Fibroblast of lung (primary cell): ENCODE data around the gene TJP3.

ENCODE experiments used
- EZH2 ChIP-seq: IDR thresholded peaks from 2 replicates; pipeline ENCODE4 v1.5.1; 2012; ENCODE audit warnings: low read length, control low read depth, mild to moderate bottlenecking; ENCODE audit errors: missing control alignments
- TF ChIP-seq, protein P1 (sequence below), 2 donors: IDR thresholded peaks in 1 of 2; conservative IDR thresholded peaks in 1 of 2; 1 replicate in 1 of 2; 2 replicates in 1 of 2; pipeline ENCODE4 v1.5.1; 2011 to 2012; ENCODE audit warnings: low read length in 2 of 2, control low read depth in 1 of 2, inconsistent platforms in 1 of 2, low read depth in 1 of 2, mild to moderate bottlenecking in 1 of 2

DNA sequence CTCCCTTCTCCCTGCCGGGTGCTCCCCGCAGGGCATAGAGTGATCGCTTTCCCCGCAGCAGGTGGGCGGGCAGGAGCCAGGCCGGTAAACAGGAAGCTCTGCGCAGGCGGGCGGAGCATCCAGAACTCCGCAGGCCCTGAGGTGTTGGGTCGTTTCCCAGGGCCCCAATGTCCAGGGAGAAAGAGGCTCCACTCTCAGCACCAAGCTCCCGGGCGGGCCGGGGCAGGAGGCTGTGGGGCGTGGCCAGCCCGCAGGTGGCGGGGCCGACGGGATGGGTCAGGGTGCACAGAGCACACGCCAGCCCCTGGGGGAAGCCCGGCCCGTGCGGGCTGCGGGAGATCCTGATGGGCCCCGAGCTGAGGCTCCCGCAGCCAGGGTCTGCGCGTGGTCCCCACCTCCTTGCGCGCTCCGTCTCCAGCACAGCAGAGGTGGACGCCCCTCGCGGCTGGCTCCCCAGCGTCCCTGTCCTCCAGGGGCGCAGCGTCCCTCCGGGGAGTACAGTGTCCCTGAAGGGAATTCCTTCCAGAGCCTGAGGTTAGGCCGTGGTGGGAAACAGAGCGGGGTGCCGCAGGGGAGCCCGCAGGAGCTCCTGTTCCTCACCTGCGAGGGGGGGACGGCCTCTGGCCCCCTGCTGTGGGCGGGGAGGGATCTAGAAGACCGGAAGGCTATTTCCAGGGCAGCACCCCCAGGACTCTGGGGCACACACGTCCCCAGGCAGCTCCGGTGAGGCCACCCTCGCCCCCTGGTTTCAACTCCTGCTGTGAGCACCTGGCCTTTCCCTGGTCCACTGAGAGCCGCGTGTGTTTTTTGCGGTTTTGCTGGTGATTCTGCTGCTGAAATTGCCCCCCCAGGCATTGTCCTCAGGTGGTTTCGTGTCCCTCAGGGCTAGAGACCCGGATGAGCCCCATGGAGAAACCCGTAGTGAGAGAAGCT, 20.1 kb upstream of the TJP3 start:
- TF ChIP-seq, protein P1, sequence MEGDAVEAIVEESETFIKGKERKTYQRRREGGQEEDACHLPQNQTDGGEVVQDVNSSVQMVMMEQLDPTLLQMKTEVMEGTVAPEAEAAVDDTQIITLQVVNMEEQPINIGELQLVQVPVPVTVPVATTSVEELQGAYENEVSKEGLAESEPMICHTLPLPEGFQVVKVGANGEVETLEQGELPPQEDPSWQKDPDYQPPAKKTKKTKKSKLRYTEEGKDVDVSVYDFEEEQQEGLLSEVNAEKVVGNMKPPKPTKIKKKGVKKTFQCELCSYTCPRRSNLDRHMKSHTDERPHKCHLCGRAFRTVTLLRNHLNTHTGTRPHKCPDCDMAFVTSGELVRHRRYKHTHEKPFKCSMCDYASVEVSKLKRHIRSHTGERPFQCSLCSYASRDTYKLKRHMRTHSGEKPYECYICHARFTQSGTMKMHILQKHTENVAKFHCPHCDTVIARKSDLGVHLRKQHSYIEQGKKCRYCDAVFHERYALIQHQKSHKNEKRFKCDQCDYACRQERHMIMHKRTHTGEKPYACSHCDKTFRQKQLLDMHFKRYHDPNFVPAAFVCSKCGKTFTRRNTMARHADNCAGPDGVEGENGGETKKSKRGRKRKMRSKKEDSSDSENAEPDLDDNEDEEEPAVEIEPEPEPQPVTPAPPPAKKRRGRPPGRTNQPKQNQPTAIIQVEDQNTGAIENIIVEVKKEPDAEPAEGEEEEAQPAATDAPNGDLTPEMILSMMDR (conservative IDR thresholded peaks at IDR 0.05 in 1 of 2, IDR thresholded peaks at IDR 0.05 in 1 of 2; ENCODE audit: low read depth in 1 of 2, low read length in 2 of 2) = no peak
- no peak for TF ChIP-seq EZH2
